Measurements from ENCODE around the gene NUP210.
"Not testable (repeated sequence)": the region's sequence is repeated elsewhere in the genome, so short reads cannot be mapped to it uniquely, and the experiment has no call there.

The NUP210 gene

GRCh38 chr3:13391308-13391707 is 28.8 kb downstream of the NUP210 start:
- no peaks in the 10 kb centered on the region for H3K9me3 ChIP-seq (ENCODE audit: insufficient read depth, low read length)
- H3K4me1 ChIP-seq (ENCODE audit: insufficient read depth, insufficient read length) = peaks cover 12% of the 10 kb centered on the region
- DNase-seq (ENCODE audit: low read depth, low spot score) = no peak
- no peak overlapping the region for H3K9ac ChIP-seq (ENCODE audit: insufficient read length, low read depth)
- peaks cover 18% of the 10 kb centered on the region for H3K36me3 ChIP-seq (ENCODE audit: insufficient read depth, insufficient read length, low read length)
- no peak for TF ChIP-seq ZNF274 (IDR thresholded peaks at IDR 0.05; ENCODE audit: low read depth, low read length)
- no peak for TF ChIP-seq SUZ12 (IDR thresholded peaks at IDR 0.05; ENCODE audit: extremely low read depth, insufficient read depth, insufficient read length)
- TF ChIP-seq YY1 (IDR thresholded peaks at IDR 0.05; ENCODE audit: insufficient read depth, insufficient read length) = no peak
- no peaks in the 10 kb centered on the region for H3K27me3 ChIP-seq (ENCODE audit: insufficient read depth, insufficient read length)
- no peak overlapping the region for H3K4me3 ChIP-seq (ENCODE audit: insufficient read length, low read depth)

DNA sequence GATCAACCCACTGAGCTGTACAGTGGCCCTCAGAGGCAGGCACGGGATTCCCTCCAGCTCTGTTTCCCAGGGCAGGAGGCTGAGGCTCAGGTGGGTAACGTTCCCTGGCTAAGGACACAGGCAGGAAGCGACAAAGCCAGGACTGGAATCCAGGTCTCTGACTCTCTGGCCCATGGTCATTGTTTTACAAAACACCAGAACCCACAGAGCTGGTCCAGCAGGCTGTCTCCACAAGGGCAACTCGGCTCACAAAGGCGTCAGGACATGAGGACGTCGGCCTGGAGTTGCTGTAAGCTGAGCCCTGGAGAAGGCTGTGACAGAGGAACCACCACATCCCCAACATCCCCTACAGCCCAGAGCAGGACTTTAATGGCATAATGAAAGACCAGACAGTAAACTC is 30.7 kb downstream of the NUP210 start:
- Histone ChIP-seq H3K4me1 (ENCODE audit: insufficient read depth, insufficient read length) (peaks cover 12% of the 10 kb centered on the region), H3K9me3 (ENCODE audit: insufficient read depth, low read length) (no peaks in the 10 kb centered on the region), H3K4me3 (ENCODE audit: insufficient read length, low read depth) (no peak overlapping the region), H3K27me3 (ENCODE audit: insufficient read depth, insufficient read length) (no peaks in the 10 kb centered on the region), H3K9ac (ENCODE audit: insufficient read length, low read depth) (no peak overlapping the region), H3K36me3 (ENCODE audit: insufficient read depth, insufficient read length, low read length) (peaks cover 34% of the 10 kb centered on the region)
- TF ChIP-seq SUZ12 (IDR thresholded peaks at IDR 0.05; ENCODE audit: extremely low read depth, insufficient read depth, insufficient read length) = no peak
- no peak for TF ChIP-seq ZNF274 (IDR thresholded peaks at IDR 0.05; ENCODE audit: low read depth, low read length)
- TF ChIP-seq YY1 (IDR thresholded peaks at IDR 0.05; ENCODE audit: insufficient read depth, insufficient read length) = no peak
- no peak for DNase-seq (ENCODE audit: low read depth, low spot score)

- H3K9ac ChIP-seq (ENCODE audit: insufficient read length, low read depth) = peak overlapping the region; percentile 12
- no peak for TF ChIP-seq ZNF274 (IDR thresholded peaks at IDR 0.05; ENCODE audit: low read depth, low read length)
- no peak for TF ChIP-seq YY1 (IDR thresholded peaks at IDR 0.05; ENCODE audit: insufficient read depth, insufficient read length)
- TF ChIP-seq SUZ12 (IDR thresholded peaks at IDR 0.05; ENCODE audit: extremely low read depth, insufficient read depth, insufficient read length) = no peak
- no peaks in the 10 kb centered on the region for H3K9me3 ChIP-seq (ENCODE audit: insufficient read depth, low read length)
- H3K36me3 ChIP-seq (ENCODE audit: insufficient read depth, insufficient read length, low read length) = peaks cover 34% of the 10 kb centered on the region
- H3K27me3 ChIP-seq (ENCODE audit: insufficient read depth, insufficient read length) = no peaks in the 10 kb centered on the region
- DNase-seq (ENCODE audit: low read depth, low spot score) = no peak
- no peak overlapping the region for H3K4me3 ChIP-seq (ENCODE audit: insufficient read length, low read depth)
- peaks cover 12% of the 10 kb centered on the region for H3K4me1 ChIP-seq (ENCODE audit: insufficient read depth, insufficient read length)
Observed at GRCh38 chr3:13388816-13389215, 31.3 kb downstream of the NUP210 start.

GRCh38 chr3:13385373-13385965 is 34.7 kb downstream of the NUP210 start:
- no peak for TF ChIP-seq SUZ12 (IDR thresholded peaks at IDR 0.05; ENCODE audit: extremely low read depth, insufficient read depth, insufficient read length)
- no peak for TF ChIP-seq ZNF274 (IDR thresholded peaks at IDR 0.05; ENCODE audit: low read depth, low read length)
- TF ChIP-seq YY1 (IDR thresholded peaks at IDR 0.05; ENCODE audit: insufficient read depth, insufficient read length) = no peak
- H3K9ac ChIP-seq (ENCODE audit: insufficient read length, low read depth) = no peak overlapping the region
- DNase-seq (ENCODE audit: low read depth, low spot score) = no peak
- H3K9me3 ChIP-seq (ENCODE audit: insufficient read depth, low read length) = no peaks in the 10 kb centered on the region
- H3K4me3 ChIP-seq (ENCODE audit: insufficient read length, low read depth) = no peak overlapping the region
- H3K4me1 ChIP-seq (ENCODE audit: insufficient read depth, insufficient read length) = peaks cover 9% of the 10 kb centered on the region
- H3K27me3 ChIP-seq (ENCODE audit: insufficient read depth, insufficient read length) = no peaks in the 10 kb centered on the region
- peaks cover 30% of the 10 kb centered on the region for H3K36me3 ChIP-seq (ENCODE audit: insufficient read depth, insufficient read length, low read length)

GRCh38 chr3:13380971-13381370 is 39.2 kb downstream of the NUP210 start:
- no peak overlapping the region for H3K9ac ChIP-seq (ENCODE audit: insufficient read length, low read depth)
- H3K4me1 ChIP-seq (ENCODE audit: insufficient read depth, insufficient read length) = peaks cover 3% of the 10 kb centered on the region
- no peaks in the 10 kb centered on the region for H3K9me3 ChIP-seq (ENCODE audit: insufficient read depth, low read length)
- no peak overlapping the region for H3K4me3 ChIP-seq (ENCODE audit: insufficient read length, low read depth)
- H3K36me3 ChIP-seq (ENCODE audit: insufficient read depth, insufficient read length, low read length) = peaks cover 15% of the 10 kb centered on the region
- TF ChIP-seq SUZ12 (IDR thresholded peaks at IDR 0.05; ENCODE audit: extremely low read depth, insufficient read depth, insufficient read length) (no peak), ZNF274 (IDR thresholded peaks at IDR 0.05; ENCODE audit: low read depth, low read length) (no peak)
- H3K27me3 ChIP-seq (ENCODE audit: insufficient read depth, insufficient read length) = no peaks in the 10 kb centered on the region
- no peak for DNase-seq (ENCODE audit: low read depth, low spot score)

DNA sequence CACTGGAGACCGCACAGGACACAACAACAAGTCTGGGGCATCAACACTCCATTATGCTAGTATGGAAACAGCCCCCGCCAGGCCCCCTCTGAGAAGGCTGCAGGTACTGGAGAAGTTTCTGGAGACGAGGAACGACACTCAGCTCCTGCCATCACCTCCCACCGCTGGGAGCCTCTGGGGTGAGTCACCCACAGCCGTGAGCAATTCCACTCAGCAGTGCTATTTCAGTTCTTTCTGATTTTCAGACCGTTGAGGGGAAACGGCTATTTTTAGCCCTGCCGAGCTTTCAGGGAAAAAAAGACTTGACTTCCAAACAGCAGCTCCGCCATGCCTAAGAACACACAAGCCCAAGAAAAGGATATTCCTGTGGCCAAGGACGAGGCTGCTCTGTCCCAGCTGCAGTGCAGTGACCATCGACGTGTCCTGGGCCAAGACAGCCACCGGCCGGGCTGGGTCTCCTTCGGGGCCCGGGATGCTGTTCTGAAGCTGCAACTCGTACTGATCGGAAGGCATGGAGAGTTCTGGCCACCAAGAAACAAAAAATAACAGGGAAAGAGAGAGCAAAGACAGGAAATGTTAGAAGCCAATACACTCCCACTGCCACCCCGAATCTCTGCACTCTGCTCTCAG is 40.8 kb downstream of the NUP210 start:
- peaks cover 14% of the 10 kb centered on the region for H3K36me3 ChIP-seq (ENCODE audit: insufficient read depth, insufficient read length, low read length)
- H3K9ac ChIP-seq (ENCODE audit: insufficient read length, low read depth) = no peak overlapping the region
- no peaks in the 10 kb centered on the region for H3K27me3 ChIP-seq (ENCODE audit: insufficient read depth, insufficient read length)
- H3K9me3 ChIP-seq (ENCODE audit: insufficient read depth, low read length) = no peaks in the 10 kb centered on the region
- no peak for TF ChIP-seq SUZ12 (IDR thresholded peaks at IDR 0.05; ENCODE audit: extremely low read depth, insufficient read depth, insufficient read length)
- TF ChIP-seq ZNF274 (IDR thresholded peaks at IDR 0.05; ENCODE audit: low read depth, low read length) = no peak
- TF ChIP-seq YY1 (IDR thresholded peaks at IDR 0.05; ENCODE audit: insufficient read depth, insufficient read length) = no peak
- H3K4me3 ChIP-seq (ENCODE audit: insufficient read length, low read depth) = no peak overlapping the region
- peaks cover 3% of the 10 kb centered on the region for H3K4me1 ChIP-seq (ENCODE audit: insufficient read depth, insufficient read length)
- DNase-seq (ENCODE audit: low read depth, low spot score) = no peak

DNA sequence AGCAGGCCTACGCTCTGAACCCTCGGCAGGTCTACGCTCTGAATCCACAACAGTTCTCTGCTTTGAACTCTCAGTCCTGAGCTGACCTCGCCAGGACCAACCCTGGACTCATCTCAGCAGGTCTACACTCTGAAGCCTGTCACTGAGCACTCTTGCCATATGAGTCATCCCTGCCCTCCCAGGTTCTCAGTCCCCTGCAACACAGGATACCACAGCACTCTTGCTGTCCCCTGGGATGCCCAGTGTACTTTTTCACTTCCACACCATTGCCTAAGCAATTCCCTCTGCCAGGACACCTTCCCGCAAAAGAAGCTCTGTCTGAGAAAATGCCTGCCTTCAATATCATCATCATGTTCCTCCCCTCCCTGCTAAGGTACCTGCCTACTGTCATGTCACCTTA is 42.0 kb downstream of the NUP210 start:
- Histone ChIP-seq H3K4me1 (ENCODE audit: insufficient read depth, insufficient read length) (peaks cover 3% of the 10 kb centered on the region), H3K4me3 (ENCODE audit: insufficient read length, low read depth) (no peak overlapping the region), H3K36me3 (ENCODE audit: insufficient read depth, insufficient read length, low read length) (peaks cover 22% of the 10 kb centered on the region), H3K9me3 (ENCODE audit: insufficient read depth, low read length) (no peaks in the 10 kb centered on the region), H3K9ac (ENCODE audit: insufficient read length, low read depth) (no peak overlapping the region), H3K27me3 (ENCODE audit: insufficient read depth, insufficient read length) (no peaks in the 10 kb centered on the region)
- TF ChIP-seq YY1 (IDR thresholded peaks at IDR 0.05; ENCODE audit: insufficient read depth, insufficient read length) (no peak), SUZ12 (IDR thresholded peaks at IDR 0.05; ENCODE audit: extremely low read depth, insufficient read depth, insufficient read length) (no peak), ZNF274 (IDR thresholded peaks at IDR 0.05; ENCODE audit: low read depth, low read length) (no peak)
- DNase-seq (ENCODE audit: low read depth, low spot score) = no peak

DNA sequence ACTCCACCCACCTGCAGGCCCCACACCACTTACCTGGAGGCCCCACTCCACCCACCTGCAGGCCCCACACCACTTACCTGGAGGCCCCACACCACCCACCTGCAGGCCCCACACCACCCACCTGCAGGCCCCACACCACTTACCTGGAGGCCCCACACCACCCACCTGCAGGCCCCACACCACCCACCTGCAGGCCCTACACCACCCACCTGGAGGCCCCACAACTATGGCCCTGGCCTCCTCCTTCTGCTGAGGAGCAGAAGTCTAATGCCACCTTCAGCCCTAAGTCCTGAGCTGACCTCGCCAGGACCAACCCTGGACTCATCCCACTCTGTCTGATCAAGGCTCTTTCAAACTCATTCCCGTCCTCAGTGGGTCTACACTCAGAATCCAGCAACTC is 42.4 kb downstream of the NUP210 start:
- H3K9ac ChIP-seq (ENCODE audit: insufficient read length, low read depth); H3K4me3 ChIP-seq (ENCODE audit: insufficient read length, low read depth); H3K9me3 ChIP-seq (ENCODE audit: insufficient read depth, low read length); H3K27me3 ChIP-seq (ENCODE audit: insufficient read depth, insufficient read length); H3K4me1 ChIP-seq (ENCODE audit: insufficient read depth, insufficient read length); DNase-seq (ENCODE audit: low read depth, low spot score): not testable (repeated sequence)
- H3K36me3 ChIP-seq (ENCODE audit: insufficient read depth, insufficient read length, low read length) = peaks cover 26% of the 10 kb centered on the region
